CD14-positive monocyte (primary cell): ENCODE results near the gene RCVRN. TPM values are rescaled to one million over a fixed set of nuclear protein-coding genes. Genes with fewer than 3 reads are reported as not detected.
"Not testable (repeated sequence)": the region's sequence is repeated elsewhere in the genome, so short reads cannot be mapped to it uniquely, and the experiment has no call there.

Experiments
- DNase-seq, 3 donors: peaks; one replicate each; pipeline ENCODE4 v3.0.0-alpha.2; 2011 to 2022
- H2AFZ ChIP-seq: 2 replicates; pipeline ENCODE4 v1.6.0; 2012; ENCODE audit warnings: mild to moderate bottlenecking, low read depth, low read length, inconsistent platforms; ENCODE audit not compliant: insufficient read depth, poor library complexity, severe bottlenecking
- H3K27ac ChIP-seq, 2 donors: 1 replicate in 1 of 2; 2 replicates in 1 of 2; pipeline ENCODE4 v1.5.1; 2012 to 2013; ENCODE audit warnings: low read length in 2 of 2, control low read depth in 1 of 2, inconsistent platforms in 1 of 2, low read depth in 1 of 2, mild to moderate bottlenecking in 1 of 2
- H3K27me3 ChIP-seq, 2 donors: one replicate each; pipeline versions ENCODE4 v1.6.0 to v1.6.1; 2011 to 2013; ENCODE audit warnings: low read length in 2 of 2; ENCODE audit not compliant: control insufficient read depth in 2 of 2, insufficient read depth in 2 of 2
- H3K36me3 ChIP-seq, 2 donors: replicated peaks in 1 of 2; 1 replicate in 1 of 2; 2 replicates in 1 of 2; pipeline versions ENCODE4 v1.5.1 to v1.6.1; 2012 to 2013; ENCODE audit warnings: low read length in 2 of 2, control low read depth in 1 of 2, inconsistent platforms in 1 of 2, mild to moderate bottlenecking in 1 of 2; ENCODE audit not compliant: insufficient read depth in 2 of 2, control insufficient read depth in 1 of 2
- H3K4me1 ChIP-seq, 2 donors: 1 replicate in 1 of 2; 2 replicates in 1 of 2; pipeline versions ENCODE4 v1.5.1 to v1.6.1; 2012 to 2013; ENCODE audit warnings: low read length in 2 of 2, control low read depth in 1 of 2, inconsistent platforms in 1 of 2, mild to moderate bottlenecking in 1 of 2, moderate library complexity in 1 of 2; ENCODE audit not compliant: insufficient read depth in 2 of 2, control insufficient read depth in 1 of 2
- H3K4me2 ChIP-seq: replicated peaks from 2 replicates; pipeline ENCODE3; 2012; ENCODE audit warnings: low read length, moderate library complexity, mild to moderate bottlenecking; ENCODE audit not compliant: poor library complexity, severe bottlenecking; ENCODE audit errors: extremely low read depth
- H3K4me3 ChIP-seq, 3 experiments: fragments of 200-600 bp in 1 of 3; sonication (generic) in 1 of 3; replicated peaks in 1 of 3; 1 replicate in 2 of 3; 2 replicates in 1 of 3; pipeline ENCODE4 v1.5.1; 2011 to 2013; ENCODE audit warnings: low read length in 3 of 3, mild to moderate bottlenecking in 3 of 3, control low read depth in 2 of 3, low read depth in 2 of 3, inconsistent platforms in 1 of 3, moderate library complexity in 1 of 3
- H3K79me2 ChIP-seq: 2 replicates; pipeline ENCODE4 v1.6.0; 2012; ENCODE audit warnings: mild to moderate bottlenecking, control low read depth, inconsistent platforms, low read length, moderate library complexity; ENCODE audit not compliant: insufficient read depth
- H3K9ac ChIP-seq: 2 replicates; pipeline ENCODE4 v1.6.0; 2017; ENCODE audit warnings: low read length, mild to moderate bottlenecking; ENCODE audit not compliant: insufficient read depth, poor library complexity, severe bottlenecking
- H3K9me3 ChIP-seq, 2 donors: replicated peaks in 1 of 2; 1 replicate in 1 of 2; 2 replicates in 1 of 2; pipeline versions ENCODE4 v1.5.1 to v1.6.1; 2012 to 2013; ENCODE audit warnings: low read length in 2 of 2, control low read depth in 1 of 2; ENCODE audit not compliant: control insufficient read depth in 1 of 2, insufficient read depth in 1 of 2
- H4K20me1 ChIP-seq: 2 replicates; pipeline ENCODE4 v1.6.0; 2012; ENCODE audit warnings: mild to moderate bottlenecking, low read length, control low read depth, moderate library complexity; ENCODE audit not compliant: insufficient read depth
- H3K27ac Mint-ChIP-seq, 7 donors: one replicate each; pipeline ENCODE4 v1.8.0; 2020; ENCODE audit warnings: mild to moderate bottlenecking in 7 of 7, mixed read lengths in 7 of 7, moderate library complexity in 6 of 7, inconsistent platforms in 2 of 7
- H3K27me3 Mint-ChIP-seq, 3 donors: one replicate each; pipeline ENCODE4 v1.8.0; 2021 to 2022; ENCODE audit warnings: low read depth in 3 of 3, mild to moderate bottlenecking in 3 of 3, mixed read lengths in 3 of 3, moderate library complexity in 3 of 3, inconsistent platforms in 1 of 3
- H3K36me3 Mint-ChIP-seq, 2 donors: one replicate each; pipeline ENCODE4 v1.8.0; 2020; ENCODE audit warnings: mixed read lengths in 2 of 2, inconsistent platforms in 1 of 2, mild to moderate bottlenecking in 1 of 2
- H3K4me1 Mint-ChIP-seq: one replicate; pipeline ENCODE4 v1.8.0; 2020; ENCODE audit warnings: mild to moderate bottlenecking, mixed read lengths
- H3K4me3 Mint-ChIP-seq, 2 donors: one replicate each; pipeline ENCODE4 v1.8.0; 2020; ENCODE audit warnings: mild to moderate bottlenecking in 2 of 2, mixed read lengths in 2 of 2, moderate library complexity in 1 of 2
- H3K9me3 Mint-ChIP-seq, 7 donors: one replicate each; pipeline ENCODE4 v1.8.0; 2020 to 2022; ENCODE audit warnings: mixed read lengths in 7 of 7, mild to moderate bottlenecking in 6 of 7, moderate library complexity in 6 of 7, inconsistent platforms in 2 of 7
- CTCF ChIP-seq: fragments of 200-600 bp; IDR thresholded peaks from one replicate; pipeline ENCODE4 v1.8.0; 2022; ENCODE audit warnings: antibody characterized with exemption, mild to moderate bottlenecking
- WGBS: methylation state at CpG from one replicate; pipeline ENCODE4 v1.1.5; 2013; ENCODE audit warnings: missing lambda C conversion rate; ENCODE audit not compliant: insufficient coverage; 5-methylcytosine and 5-hydroxymethylcytosine counted together
- intact Hi-C, 2 donors: fragments of 100-400 bp; cut with micrococcal nuclease; formaldehyde crosslinking; loops; one replicate each; pipeline versions ENCODE4 v1.15.0 to v1.15.1; 2023
- polyA plus RNA-seq, 3 donors: library from polyadenylated mRNA; depleted of rRNA in 1 of 3; unstranded in 2 of 3; stranded (reverse) in 1 of 3; fragments of 300-500 nt in 2 of 3; fragments of >200 nt in 1 of 3; fragmentation: Illumina TruSeq in 2 of 3; gene quantifications; 1 replicate in 2 of 3; 2 replicates in 1 of 3; pipeline ENCODE4 v1.2.3, GENCODE V29; 2012 to 2021

Gene RCVRN
- polyA plus RNA-seq, 3 donors = 2.5 TPM; not detected in 2

GRCh38 chr17:9922012-9922848, 17.2 kb upstream of the RCVRN start:
- 100% methylated on average over 2 of the region's 14 CpGs for WGBS
- Histone ChIP-seq H3K4me2 (no peak overlapping the region), H2AFZ (no peak overlapping the region), H3K27ac (no peak overlapping the region), H3K4me1 (no peaks in the 10 kb centered on the region), H4K20me1 (peaks cover 77% of the 10 kb centered on the region), H3K27me3 (no peaks in the 10 kb centered on the region), H3K4me3 (no peak overlapping the region), H3K79me2 (no peaks in the 10 kb centered on the region), H3K36me3 (peaks cover 86 to 99% of the 10 kb centered on the region in 2 donors), H3K9me3 (no peaks in the 10 kb centered on the region), H3K9ac (no peak overlapping the region)
- Mint-ChIP-seq H3K9me3 (peaks cover 0 to 2% (median 0%) of the 10 kb centered on the region in 7 donors), H3K4me1 (no peaks in the 10 kb centered on the region), H3K27ac (no peak overlapping the region), H3K4me3 (no peak overlapping the region), H3K36me3 (peaks cover 78 to 87% of the 10 kb centered on the region in 2 donors), H3K27me3 (peaks cover 0 to 2% (median 2%) of the 10 kb centered on the region in 3 donors)
- TF ChIP-seq CTCF = no peak
- intact Hi-C loops = loop anchor here (5.0 kb wide), 2 partner anchors 305 to 690 kb away; no protein-coding TSS in a partner anchor
- no peak for DNase-seq

GRCh38 chr17:9921216-9921615, 16.1 kb upstream of the RCVRN start:
- not testable (repeated sequence) for H3K9me3 Mint-ChIP-seq, H3K4me3 ChIP-seq, H3K4me2 ChIP-seq, H3K27me3 Mint-ChIP-seq, H3K9ac ChIP-seq, H3K4me1 Mint-ChIP-seq, H3K4me1 ChIP-seq, H2AFZ ChIP-seq, DNase-seq, H3K9me3 ChIP-seq, H3K27ac ChIP-seq, H3K79me2 ChIP-seq, H3K4me3 Mint-ChIP-seq, H3K27me3 ChIP-seq
- H3K36me3 ChIP-seq = peaks cover 89 to 100% of the 10 kb centered on the region in 2 donors
- WGBS = 98% methylated on average over 11 of the region's 13 CpGs
- peaks cover 80% of the 10 kb centered on the region for H4K20me1 ChIP-seq
- Mint-ChIP-seq H3K36me3 (peaks cover 81 to 88% of the 10 kb centered on the region in 2 donors), H3K27ac (peak overlapping the region in 1 of 7 donors; percentile 6)
- intact Hi-C loops = loop anchor here (5.0 kb wide), 2 partner anchors 306 to 691 kb away; no protein-coding TSS in a partner anchor
